HepG2 (cell line): ENCODE data around the gene DENND4A. TPM values are rescaled to one million over a fixed set of nuclear protein-coding genes. Genes with fewer than 3 reads are reported as not detected.

Experiments used
- E2F2 ChIP-seq: sonication (generic); formaldehyde crosslinking; IDR thresholded peaks from 2 replicates; pipeline ENCODE4 v1.4.0; 2020; ENCODE audit warnings: missing genetic modification reagents, borderline replicate concordance
- GATAD1 ChIP-seq: IDR thresholded peaks from 2 replicates; pipeline ENCODE4 v1.6.1; 2016; ENCODE audit warnings: missing genetic modification reagents, missing compliant biosample characterization
- HHEX ChIP-seq: IDR thresholded peaks from 2 replicates; pipeline ENCODE4 v1.6.1; 2016; ENCODE audit warnings: control low read depth
- IRF2 ChIP-seq: IDR thresholded peaks from 2 replicates; pipeline ENCODE4 v1.6.1; 2018; ENCODE audit warnings: missing genetic modification reagents, missing compliant biosample characterization
- ISL2 ChIP-seq: sonication (generic); formaldehyde crosslinking; IDR thresholded peaks from 2 replicates; pipeline ENCODE4 v1.5.0; 2020; ENCODE audit warnings: missing genetic modification reagents
- JDP2 ChIP-seq: sonication (generic); formaldehyde crosslinking; IDR thresholded peaks from 2 replicates; pipeline ENCODE4 v1.8.1; 2022; ENCODE audit warnings: missing genetic modification reagents, borderline replicate concordance
- KDM4B ChIP-seq: sonication (generic); formaldehyde crosslinking; IDR thresholded peaks from 2 replicates; pipeline ENCODE4 v1.4.0; 2020; ENCODE audit warnings: missing genetic modification reagents
- LBX2 ChIP-seq: sonication (generic); formaldehyde crosslinking; IDR thresholded peaks from 2 replicates; pipeline ENCODE4 v1.5.0; 2020; ENCODE audit warnings: missing genetic modification reagents, mild to moderate bottlenecking, borderline replicate concordance
- NFE2L2 ChIP-seq: fragments of 150-350 bp; IDR thresholded peaks from 2 replicates; pipeline ENCODE4 v1.6.1; 2014; ENCODE audit warnings: low read length
- PAX8 ChIP-seq: sonication (generic); formaldehyde crosslinking; IDR thresholded peaks from 2 replicates; pipeline ENCODE4 v1.8.0; 2022; ENCODE audit warnings: mild to moderate bottlenecking, missing genetic modification reagents, borderline replicate concordance
- RBM39 ChIP-seq: fragments of 200-400 bp; formaldehyde crosslinking; IDR thresholded peaks from one replicate; pipeline ENCODE4 v1.6.1; 2018; ENCODE audit warnings: antibody characterized with exemption, mild to moderate bottlenecking, low read depth, low read length; ENCODE audit not compliant: poor library complexity, severe bottlenecking
- SYNCRIP ChIP-seq: fragments of 200-400 bp; formaldehyde crosslinking; IDR thresholded peaks from 2 replicates; pipeline ENCODE4 v1.6.1; 2018; ENCODE audit warnings: mild to moderate bottlenecking, low read depth, low read length; ENCODE audit not compliant: insufficient read depth
- THAP11 ChIP-seq: IDR thresholded peaks from 2 replicates; pipeline ENCODE4 v1.6.1; 2016; ENCODE audit warnings: missing biosample characterization, missing genetic modification reagents
- TRIM22 ChIP-seq: fragments of 450-650 bp; IDR thresholded peaks from 2 replicates; pipeline ENCODE4 v1.6.1; 2017
- ZBTB7B ChIP-seq: sonication (generic); formaldehyde crosslinking; IDR thresholded peaks from 2 replicates; pipeline ENCODE4 v1.4.0; 2020; ENCODE audit warnings: missing genetic modification reagents
- ZMYM2 ChIP-seq: sonication (generic); formaldehyde crosslinking; IDR thresholded peaks from 2 replicates; pipeline ENCODE4 v1.8.0; 2022; ENCODE audit warnings: mild to moderate bottlenecking, missing genetic modification reagents
- ZNF276 ChIP-seq: sonication (generic); formaldehyde crosslinking; IDR thresholded peaks from 2 replicates; pipeline ENCODE4 v1.4.0; 2020; ENCODE audit warnings: mild to moderate bottlenecking, low read depth, missing genetic modification reagents
- ZNF576 ChIP-seq: sonication (generic); formaldehyde crosslinking; IDR thresholded peaks from 2 replicates; pipeline ENCODE4 v1.4.0; 2020; ENCODE audit warnings: mild to moderate bottlenecking, missing genetic modification reagents
- ZNF670 ChIP-seq: sonication (generic); formaldehyde crosslinking; IDR thresholded peaks from 2 replicates; pipeline ENCODE4 v1.8.0; 2022; ENCODE audit warnings: mild to moderate bottlenecking, missing genetic modification reagents, borderline replicate concordance
- ZNF800 ChIP-seq: sonication (generic); formaldehyde crosslinking; IDR thresholded peaks from 2 replicates; pipeline ENCODE4 v1.4.0; 2020; ENCODE audit warnings: missing genetic modification reagents
- ZNF83 ChIP-seq: sonication (generic); formaldehyde crosslinking; IDR thresholded peaks from 2 replicates; pipeline ENCODE4 v1.4.0; 2020; ENCODE audit warnings: missing genetic modification reagents, mild to moderate bottlenecking, borderline replicate concordance
- ZSCAN9 ChIP-seq: IDR thresholded peaks from 2 replicates; pipeline ENCODE4 v1.6.1; 2016; ENCODE audit warnings: borderline replicate concordance
- polyA plus RNA-seq, 8 experiments: library from polyadenylated mRNA; depleted of rRNA in 3 of 8; stranded (reverse) in 7 of 8; unstranded in 1 of 8; fragments of >200 nt; fragmentation: Illumina TruSeq in 4 of 8; extraction: Trizol in 4 of 8; gene quantifications; 2 replicates each; pipeline versions ENCODE4 v1.2.1 to v1.2.3, GENCODE V29; 2011 to 2016; ENCODE audit warnings: low read depth in 4 of 8, missing spikeins in 1 of 8, mixed read lengths in 1 of 8; ENCODE audit not compliant: insufficient read depth in 1 of 8
- total RNA-seq, 5 experiments: library from RNA; depleted of rRNA; stranded (reverse); fragments of >200 nt; fragmentation: Illumina TruSeq; extraction: Trizol; gene quantifications; 2 replicates each; pipeline ENCODE4 v1.2.3, GENCODE V29; 2016; ENCODE audit warnings: low read depth in 1 of 5

The DENND4A gene
- total and polyA plus RNA-seq, 2 of the 13 experiments (the other 11 are each of a cell fraction or from before 2014, with no cell fraction given): 13.2 to 18.6 TPM

GRCh38 chr15:65832549-65833364, 40.7 kb upstream of the DENND4A start (continued):
- peak; percentile 54; the same call in 1 of the 2 replicates for TF ChIP-seq KDM4B
- no peak for TF ChIP-seq RBM39
- no peak for TF ChIP-seq ZNF670 (CRISPR knock-in tag)
- TF ChIP-seq ISL2 (CRISPR knock-in tag): peak; percentile 95
- no peak for TF ChIP-seq TRIM22
- no peak for TF ChIP-seq ZNF83 (CRISPR knock-in tag)
- TF ChIP-seq E2F2: no peak
- TF ChIP-seq IRF2: peak; percentile 76; the same call in 1 of the 2 replicates
- TF ChIP-seq THAP11 (CRISPR knock-in tag): peak; percentile 58; the same call in 1 of the 2 replicates
- no peak for TF ChIP-seq JDP2
- no peak for TF ChIP-seq LBX2 (CRISPR knock-in tag)
- TF ChIP-seq PAX8 (CRISPR knock-in tag): 0 out of 2 replicates have a peak, but pooled peaks have one; percentile 66
- peak; percentile 51; the same call in 1 of the 2 replicates for TF ChIP-seq GATAD1 (CRISPR knock-in tag)
- TF ChIP-seq NFE2L2: no peak
- no peak for TF ChIP-seq SYNCRIP
- peak; percentile 42 for TF ChIP-seq ZMYM2 (CRISPR knock-in tag)
- peak; percentile 66; the same call in 1 of the 2 replicates for TF ChIP-seq ZBTB7B (CRISPR knock-in tag)
- peak; percentile 62 for TF ChIP-seq HHEX (CRISPR knock-in tag)
- TF ChIP-seq ZSCAN9 (CRISPR knock-in tag): peak; percentile 48; the same call in 1 of the 2 replicates
- no peak for TF ChIP-seq ZNF276 (CRISPR knock-in tag)
- no peak for TF ChIP-seq ZNF576 (CRISPR knock-in tag)
- TF ChIP-seq ZNF800 (CRISPR knock-in tag): 0 out of 2 replicates have a peak, but pooled peaks have one; percentile 26
